ENCODE measurements around the gene TRAPPC4.

TRAPPC4 gene

DNA sequence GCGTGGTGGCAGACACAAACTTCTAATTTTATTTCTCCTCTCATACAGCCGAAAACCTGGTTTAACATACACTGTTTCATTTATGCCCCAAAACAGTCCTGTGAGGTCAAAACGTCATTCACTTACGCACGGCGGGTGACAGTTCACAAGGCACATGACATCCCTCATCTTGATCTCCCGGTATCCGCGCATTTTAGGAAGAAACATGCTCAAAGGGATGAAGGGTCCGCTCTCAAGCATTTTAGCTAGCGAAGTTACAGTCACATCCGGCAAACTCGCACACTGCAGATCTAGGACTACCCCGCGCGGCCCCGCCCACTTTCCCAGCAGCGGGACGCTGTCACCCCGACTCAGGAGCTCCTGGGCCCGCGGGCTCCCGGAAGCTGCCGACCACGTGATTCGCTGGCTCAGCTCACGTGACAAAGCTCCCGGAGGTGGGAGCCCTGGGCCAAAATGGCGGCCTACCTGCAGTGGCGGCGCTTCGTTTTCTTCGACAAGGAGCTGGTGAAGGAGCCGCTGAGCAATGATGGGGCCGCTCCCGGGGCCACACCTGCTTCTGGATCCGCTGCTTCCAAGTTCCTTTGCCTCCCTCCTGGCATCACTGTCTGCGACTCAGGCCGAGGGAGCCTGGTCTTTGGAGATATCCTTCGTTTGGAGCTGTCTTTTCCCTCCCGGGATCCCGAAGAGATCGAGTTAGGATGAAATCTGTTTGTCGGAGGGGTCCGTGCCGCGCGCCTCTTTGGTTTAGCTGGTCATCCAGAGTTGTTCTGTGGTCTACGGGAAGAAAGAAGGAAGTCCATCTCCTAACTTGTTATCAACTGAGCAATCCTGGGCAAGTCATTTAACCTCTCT, 49.0 kb downstream of the TRAPPC4 start, which contains the start of gene VPS11:
Gene VPS11 (plus strand): TSS at position 448 of the 852 bp plus-strand sequence. CDS start 6 bp downstream, at position 454.
- peak; percentile 96 for DNase-seq (ENCODE audit: low read depth)

All from stimulated activated CD8-positive, alpha-beta memory T cell treated with anti-CD3 and anti-CD28 coated beads, Interleukin-15, amount 100 ng/mL, for 1 hour (primary cell).